GM19455 (cell line): ENCODE results near the gene RNF212B.
A peak's percentile ranks its signal among the peaks of the same experiment; 100 is the strongest.
"Not testable (repeated sequence)": the region's sequence is repeated elsewhere in the genome, so short reads cannot be mapped to it uniquely, and the experiment has no call there.

Experiments used
- ATAC-seq: cut with Tn5 transposase; IDR thresholded peaks from one replicate; pipeline ENCODE4 v1.9.1; 2021; ENCODE audit not compliant: unreplicated experiment

RNF212B gene

DNA sequence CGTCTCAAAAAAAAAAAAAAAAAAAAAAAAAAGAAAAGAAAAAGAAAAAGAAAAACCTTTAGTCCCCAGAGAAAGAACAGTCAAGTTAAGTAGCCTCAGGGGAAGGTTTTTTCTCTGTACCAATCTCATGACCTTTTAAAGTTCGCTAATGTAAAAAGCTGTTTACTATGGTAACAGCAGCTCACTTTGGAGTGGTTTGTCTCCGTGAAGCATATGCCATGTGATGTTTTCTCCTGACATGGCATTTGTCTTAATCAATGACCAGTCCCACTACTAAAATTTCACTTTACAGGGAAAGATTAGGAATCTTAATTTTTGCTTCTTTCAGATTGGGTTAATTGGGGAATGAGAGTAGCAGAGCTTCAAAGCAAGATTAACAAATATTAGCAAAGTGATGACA, 4.3 kb downstream of the RNF212B start:
- ATAC-seq = no peak

DNA sequence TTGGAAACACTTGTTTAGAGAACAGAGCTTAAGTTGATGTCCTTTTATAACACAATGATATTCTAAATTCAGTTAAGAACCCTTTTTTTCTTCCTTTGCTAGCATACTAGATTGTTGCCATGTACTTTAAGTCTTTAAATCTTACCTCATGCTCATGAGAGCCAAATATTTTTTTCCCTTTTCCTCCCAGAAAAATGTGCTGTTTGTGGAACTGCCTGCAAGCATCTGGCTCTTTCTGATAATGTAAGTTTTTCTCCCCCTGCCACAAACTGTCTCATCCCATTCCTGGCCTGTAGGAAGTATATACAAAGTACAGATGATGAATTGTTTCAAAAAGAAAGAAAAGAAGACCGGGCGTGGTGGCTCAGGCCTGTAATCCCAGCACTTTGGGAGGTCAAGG, 5.3 kb downstream of the RNF212B start:
- ATAC-seq = no peak

- ATAC-seq = no peak
Observed at GRCh38 chr14:23245282-23245681, 7.5 kb downstream of the RNF212B start.

GRCh38 chr14:23248601-23249000, 10.9 kb downstream of the RNF212B start:
- no peak for ATAC-seq

- ATAC-seq = no peak
Observed at GRCh38 chr14:23249824-23250223, 12.1 kb downstream of the RNF212B start.

- ATAC-seq = no peak
Observed at GRCh38 chr14:23252006-23252405, 14.3 kb downstream of the RNF212B start.

DNA sequence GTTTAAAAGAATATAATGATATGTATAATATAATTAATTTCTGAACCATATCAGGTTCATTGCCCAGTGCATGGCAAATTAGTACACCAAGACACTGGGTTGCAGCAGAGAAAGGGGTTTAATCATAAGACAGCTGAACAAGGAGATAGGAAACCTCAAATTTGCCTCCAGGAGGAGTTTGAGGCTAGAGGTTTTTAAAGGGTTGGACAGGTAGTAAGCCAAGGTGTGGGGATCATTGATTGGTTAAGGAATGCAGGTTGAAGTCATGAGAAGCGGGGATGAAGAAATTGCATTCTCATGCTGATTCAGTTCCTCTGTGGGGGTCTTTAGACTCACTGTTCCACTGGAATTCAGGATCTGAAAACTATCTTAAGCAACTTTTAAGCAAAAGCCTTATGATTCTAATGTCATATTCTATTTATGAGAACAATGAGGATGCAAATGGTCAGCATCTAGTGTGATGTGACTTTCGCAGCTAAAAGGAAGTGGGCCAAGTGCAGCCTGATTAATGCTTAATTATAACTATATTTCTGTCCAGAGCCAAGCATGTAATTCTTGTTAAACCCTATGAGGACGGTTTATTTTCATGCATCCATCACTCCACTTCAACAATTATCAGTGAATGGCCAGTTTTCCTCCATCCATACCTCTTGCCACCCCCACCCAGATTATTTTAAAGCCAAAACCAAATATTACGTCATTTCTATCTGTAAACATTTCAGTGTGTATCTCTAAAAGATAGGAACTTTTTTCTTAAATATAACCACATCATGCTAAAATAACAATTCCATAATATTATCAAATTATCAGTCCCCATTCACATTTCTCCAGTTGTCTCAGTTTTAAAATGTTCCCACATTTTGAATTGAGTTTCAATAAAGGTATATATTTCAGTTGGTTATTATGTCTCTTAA, 14.9 kb downstream of the RNF212B start:
- no peak for ATAC-seq

DNA sequence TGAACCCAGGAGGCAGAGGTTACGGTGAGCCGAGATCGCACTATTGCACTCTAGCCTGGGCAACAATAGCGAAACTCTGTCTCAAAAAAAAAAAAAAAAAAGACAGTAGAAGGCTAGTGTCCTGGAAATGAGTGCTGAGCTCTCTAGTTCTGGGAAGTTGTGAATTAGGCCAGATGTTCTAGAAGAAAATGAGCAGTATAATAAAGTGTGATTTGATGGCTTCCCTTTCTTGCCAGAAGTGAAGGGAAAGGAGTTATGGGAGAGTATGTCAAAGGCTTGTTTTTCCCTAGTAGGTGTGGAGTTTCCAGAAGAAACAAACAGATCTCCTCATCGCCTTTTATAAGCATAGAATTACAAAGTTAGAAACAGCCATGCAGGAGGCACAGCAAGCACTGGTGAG, 20.5 kb downstream of the RNF212B start:
- no peak for ATAC-seq

- ATAC-seq = no peak
Observed at GRCh38 chr14:23259426-23259825, 21.7 kb downstream of the RNF212B start.

- not testable (repeated sequence) for ATAC-seq
Observed at GRCh38 chr14:23260849-23261248, 23.1 kb downstream of the RNF212B start.

- no peak for ATAC-seq
Observed at GRCh38 chr14:23269193-23269592, 31.5 kb downstream of the RNF212B start.

DNA sequence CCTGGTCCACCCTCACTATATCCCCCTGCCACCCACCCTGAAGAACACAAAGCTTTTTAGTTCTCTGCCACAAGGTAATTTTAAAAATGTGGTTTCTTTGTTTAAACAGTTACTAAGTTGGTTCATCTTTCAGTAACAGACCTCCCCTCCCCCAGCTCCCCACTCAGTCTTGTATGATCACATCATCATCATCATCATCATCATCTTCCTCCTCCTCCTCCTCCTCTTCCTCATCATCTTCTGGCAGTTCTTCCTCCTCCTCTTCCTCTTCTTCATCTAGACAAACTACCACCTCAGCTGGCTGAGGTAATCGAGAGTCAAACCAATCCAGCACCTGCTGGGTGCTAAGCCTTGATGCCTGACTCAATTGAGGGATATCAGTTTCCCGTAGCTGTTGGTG, 37.7 kb downstream of the RNF212B start:
- ATAC-seq = no peak

GRCh38 chr14:23277189-23277588, 39.5 kb downstream of the RNF212B start:
- ATAC-seq = no peak

DNA sequence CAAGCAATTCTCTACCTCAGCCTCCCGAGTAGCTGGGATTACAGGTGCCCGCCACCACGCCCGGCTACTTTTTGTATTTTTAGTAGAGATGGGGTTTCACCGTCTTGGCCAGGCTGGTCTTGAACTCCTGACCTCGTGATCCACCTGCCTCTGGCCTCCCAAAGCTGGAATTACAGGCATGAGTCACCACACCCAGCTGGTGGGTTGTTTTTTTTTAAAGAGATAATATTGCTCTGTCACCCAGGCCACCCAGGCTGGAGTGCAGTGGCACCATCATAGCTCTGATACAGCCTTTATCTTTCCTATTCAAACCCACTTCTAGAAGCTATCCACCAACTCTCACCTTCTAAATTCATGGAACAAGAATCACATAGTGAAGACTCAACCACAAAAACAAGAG, 40.2 kb downstream of the RNF212B start:
- ATAC-seq = not testable (repeated sequence)

DNA sequence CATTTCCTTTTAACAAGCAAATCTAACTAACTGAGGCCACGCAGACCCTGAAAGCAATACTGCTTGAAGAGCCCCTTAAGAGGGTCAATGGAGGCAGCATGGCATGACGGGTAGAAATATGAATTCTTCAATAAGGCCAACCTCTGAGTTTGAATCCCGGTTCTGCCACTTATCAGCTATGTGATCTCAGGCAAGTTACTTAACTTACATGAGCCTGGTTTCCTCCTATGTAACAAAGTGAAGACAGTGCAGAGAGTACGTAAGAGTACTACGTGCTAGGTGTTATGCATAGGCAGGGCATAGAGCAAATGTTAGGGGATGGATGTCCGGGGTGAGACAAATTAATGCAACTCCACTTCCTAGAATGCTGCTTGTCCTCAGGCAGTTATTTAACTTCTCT, 43.5 kb downstream of the RNF212B start:
- ATAC-seq = no peak

DNA sequence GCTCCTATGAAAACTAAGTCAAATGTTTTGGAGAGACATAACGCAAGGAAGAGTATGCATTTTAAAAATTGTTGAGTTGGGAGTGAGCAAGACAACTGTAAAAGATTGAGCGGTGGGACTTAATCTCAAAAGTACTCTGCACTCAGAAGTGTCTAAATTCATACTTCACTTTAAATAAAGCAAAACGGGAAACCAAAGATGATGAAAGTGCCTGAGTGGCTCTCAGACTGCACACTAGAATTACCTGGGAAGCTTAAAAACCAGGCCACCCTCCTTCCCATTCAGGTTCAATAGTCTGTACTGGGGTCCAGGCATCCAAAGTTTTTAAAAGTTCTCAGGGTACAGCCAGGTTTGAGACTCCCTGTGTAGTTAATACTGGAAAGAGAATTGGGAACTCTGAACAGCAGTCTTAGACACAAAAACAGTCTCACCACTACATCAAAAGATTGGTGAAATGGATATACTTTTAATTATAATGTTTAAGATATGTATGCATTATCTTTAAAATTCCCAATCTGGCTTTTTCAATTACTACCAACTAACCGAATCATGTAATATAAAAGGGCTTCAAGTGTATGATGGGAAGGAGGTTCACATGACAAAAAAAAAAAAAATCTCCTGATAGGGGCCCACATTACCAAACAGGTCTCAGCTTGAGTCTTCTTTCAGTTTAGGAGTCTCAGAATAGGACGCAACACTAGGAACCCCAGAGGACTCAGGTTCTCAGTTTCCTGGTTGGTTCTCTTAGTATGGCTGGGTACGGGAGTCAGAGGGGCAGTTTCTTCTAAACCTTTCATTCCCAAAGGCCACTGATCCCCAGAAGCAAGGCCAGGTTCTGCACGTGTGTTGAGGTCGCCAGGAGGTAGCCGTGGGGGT, 47.2 kb downstream of the RNF212B start:
- ATAC-seq = no peak

- peak; percentile 30 for ATAC-seq
Observed at GRCh38 chr14:23285530-23286019, 47.8 kb downstream of the RNF212B start.

DNA sequence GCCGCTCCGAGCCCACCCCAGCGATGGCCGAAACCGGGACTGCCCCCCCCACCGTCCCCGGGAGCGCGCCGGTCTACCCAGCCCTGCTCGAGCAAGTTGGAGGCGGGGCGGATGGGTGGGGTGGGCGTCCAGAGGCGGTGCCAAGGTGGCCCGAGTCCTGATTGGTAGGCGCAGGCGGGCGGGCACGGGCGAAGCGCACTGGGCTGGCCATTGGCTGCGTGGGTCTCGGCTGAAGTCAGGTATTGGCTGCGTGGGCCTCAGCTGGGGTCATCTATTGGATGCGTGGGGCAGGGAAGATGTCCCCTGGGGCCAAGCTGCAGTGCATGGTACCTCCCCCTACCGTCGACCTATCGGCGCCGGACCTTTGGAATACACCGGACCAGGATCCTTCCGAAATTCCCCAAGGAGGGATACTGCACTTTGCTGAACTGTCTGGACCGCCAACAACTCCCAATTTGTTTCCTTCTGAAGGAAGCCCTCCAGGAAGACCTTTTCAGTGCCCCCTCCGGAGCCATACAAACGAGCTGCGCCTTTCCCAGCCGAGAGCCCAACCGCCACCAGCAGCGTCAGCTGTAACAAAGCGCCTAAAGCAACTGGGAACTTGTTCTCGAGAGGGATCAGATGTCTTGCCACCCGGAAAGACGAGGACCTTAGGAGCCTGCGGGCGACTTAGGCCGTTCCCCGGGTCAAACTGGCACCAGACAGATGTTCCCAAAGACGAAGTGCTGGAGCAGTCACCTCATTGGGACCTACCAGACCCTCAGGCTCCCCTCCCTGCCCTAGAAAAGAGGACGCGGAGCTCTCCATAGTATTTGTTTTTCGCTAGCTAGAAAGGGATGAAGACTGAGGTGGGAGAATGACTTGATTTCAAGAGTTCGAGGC, 48.5 kb downstream of the RNF212B start, which contains the start of gene HOMEZ:
HOMEZ (minus strand) TSS at position 113 of the 882 bp plus-strand sequence. CDS start 180 bp downstream, outside the sequence.
- peak; percentile 97 for ATAC-seq

DNA sequence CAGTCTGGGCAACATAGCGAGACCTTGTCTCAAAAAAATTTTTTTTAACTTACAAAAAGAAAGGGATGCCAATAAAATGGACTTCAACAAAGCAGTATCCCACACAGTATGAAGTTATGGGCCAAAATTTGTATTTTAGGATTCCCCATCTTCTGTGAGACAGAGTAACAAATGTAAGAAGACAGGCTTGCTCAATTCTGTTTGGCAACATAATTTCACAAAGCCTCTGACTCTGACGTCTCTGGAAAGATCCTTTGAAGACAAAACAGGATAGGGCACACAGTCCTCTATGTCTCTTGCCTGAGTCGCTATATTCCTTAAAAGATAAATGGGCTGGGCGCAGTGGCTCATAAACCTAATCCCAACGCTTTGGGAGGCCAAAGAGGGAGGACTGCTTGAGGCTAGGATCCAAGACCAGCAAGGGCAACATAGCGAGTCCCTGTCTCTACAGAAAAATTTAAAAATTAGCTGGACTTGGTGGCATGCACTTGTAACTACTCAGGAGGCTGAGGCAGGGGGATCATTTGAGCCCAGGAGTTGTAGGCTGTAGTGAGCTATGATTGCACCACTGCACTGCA, 49.3 kb downstream of the RNF212B start:
- no peak for ATAC-seq
